ENCODE data around the gene IL23R. TPM values are rescaled to one million over a fixed set of nuclear protein-coding genes. Genes with fewer than 3 reads are reported as not detected.
"Not testable (repeated sequence)": the region's sequence is repeated elsewhere in the genome, so short reads cannot be mapped to it uniquely, and the experiment has no call there.

IL23R gene
- total RNA-seq: not detected in 2 replicates

- DNase-seq: no peak
These were observed at the start of gene IL23R for GRCh38 chr1:67166196-67166595. Gene IL23R (plus strand): TSS chr1:67166454. CDS start chr1:67168121, 1,667 bp downstream.

GRCh38 chr1:67118191-67118590 lies 48.1 kb upstream of the IL23R start:
- no peak for DNase-seq

- no peak for DNase-seq
These were observed 47.6 kb upstream of the IL23R start for GRCh38 chr1:67118646-67119045.

GRCh38 chr1:67120855-67121619 lies 45.2 kb upstream of the IL23R start:
- DNase-seq: no peak

- no peak for DNase-seq
These were observed 41.8 kb upstream of the IL23R start for GRCh38 chr1:67124455-67124854.

- peak; percentile 24 for DNase-seq
These were observed 40.0 kb upstream of the IL23R start for GRCh38 chr1:67126111-67126746.

GRCh38 chr1:67126974-67127373 lies 39.3 kb upstream of the IL23R start:
- DNase-seq: no peak

- DNase-seq: no peak
These were observed 35.6 kb upstream of the IL23R start for GRCh38 chr1:67130673-67131072.

GRCh38 chr1:67133177-67133576 lies 33.1 kb upstream of the IL23R start:
- DNase-seq: no peak

- DNase-seq: peak; percentile 10
These were observed 31.6 kb upstream of the IL23R start, which contains the start of gene C1orf141 for GRCh38 chr1:67134695-67135094. Gene C1orf141 (minus strand): TSS chr1:67134970. CDS start chr1:67127240, 7,730 bp downstream.

GRCh38 chr1:67135354-67135753 lies 30.9 kb upstream of the IL23R start:
- DNase-seq: no peak

- DNase-seq: no peak
These were observed 28.9 kb upstream of the IL23R start for GRCh38 chr1:67137307-67137753.

- no peak for DNase-seq
These were observed 27.3 kb upstream of the IL23R start for GRCh38 chr1:67138813-67139499.

- DNase-seq: no peak
These were observed 25.8 kb upstream of the IL23R start for GRCh38 chr1:67140460-67140859.

GRCh38 chr1:67141832-67142231 lies 24.4 kb upstream of the IL23R start:
- DNase-seq: not testable (repeated sequence)

- DNase-seq: no peak
These were observed 23.3 kb upstream of the IL23R start for GRCh38 chr1:67142931-67143330.

GRCh38 chr1:67143966-67144365 lies 22.3 kb upstream of the IL23R start:
- no peak for DNase-seq

GRCh38 chr1:67144696-67145095 lies 21.6 kb upstream of the IL23R start:
- DNase-seq: peak; percentile 19

- DNase-seq: no peak
These were observed 20.2 kb upstream of the IL23R start for GRCh38 chr1:67146101-67146500.

- DNase-seq: no peak
These were observed 19.7 kb upstream of the IL23R start for GRCh38 chr1:67146539-67146938.

- not testable (repeated sequence) for DNase-seq
These were observed 18.3 kb upstream of the IL23R start for GRCh38 chr1:67147973-67148372.

- DNase-seq: peak; percentile 17
These were observed 17.6 kb upstream of the IL23R start for GRCh38 chr1:67148516-67149178.
